SH-SY5Y (cell line): Measurements from ENCODE around the gene YIF1A.

Source experiments
- GATA2 ChIP-seq: IDR thresholded peaks from 2 replicates; pipeline ENCODE4 v1.6.1; 2011; ENCODE audit warnings: mild to moderate bottlenecking, low read depth, low read length
- GATA3 ChIP-seq: IDR thresholded peaks from 2 replicates; pipeline ENCODE4 v1.6.1; 2011; ENCODE audit warnings: low read depth, mild to moderate bottlenecking, low read length, moderate library complexity

DNA sequence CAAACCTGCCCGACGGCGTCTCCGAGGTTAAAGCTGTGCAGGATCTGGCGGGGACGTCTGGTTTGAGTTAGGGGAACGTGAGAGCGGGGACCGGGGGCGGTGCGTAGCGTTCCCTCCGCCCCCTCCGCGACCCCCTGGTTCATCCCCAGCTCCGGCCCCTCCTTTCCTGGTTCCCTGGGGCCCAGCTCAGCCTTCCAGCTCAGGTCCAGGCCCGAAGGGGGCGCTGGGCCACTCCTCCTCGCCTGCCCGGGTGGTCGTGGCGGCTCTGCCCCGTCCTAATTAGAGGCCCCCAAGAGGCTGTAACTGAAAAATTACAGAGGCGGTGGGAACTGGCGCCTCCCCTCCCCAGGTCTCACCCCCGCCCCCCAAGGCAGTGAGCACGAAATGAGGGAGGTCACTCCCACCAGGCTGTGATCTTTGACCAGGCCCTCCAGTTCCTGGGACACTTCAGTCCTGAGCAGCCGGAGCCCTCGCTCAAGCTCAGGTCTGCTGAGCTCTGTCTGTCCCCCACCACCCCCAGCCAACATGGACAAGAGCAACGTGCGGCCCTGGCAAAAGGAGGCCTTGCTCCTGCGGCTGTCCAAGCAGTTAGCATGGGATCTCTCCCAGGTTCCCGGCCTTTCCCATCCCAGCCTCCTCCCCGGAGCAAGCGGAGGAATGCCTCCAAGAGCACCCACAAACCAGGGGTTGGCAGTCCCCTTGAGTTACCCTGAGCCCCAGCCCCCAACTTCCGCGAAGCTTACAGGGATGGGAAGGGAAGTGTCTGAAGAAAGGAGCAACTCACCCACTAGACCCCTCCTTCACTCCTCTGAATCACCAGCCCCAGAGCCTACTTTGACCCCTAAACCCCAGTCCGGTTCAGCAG lies 24.6 kb upstream of the YIF1A start:
- no peak for TF ChIP-seq GATA3
- no peak for TF ChIP-seq GATA2
